ENCODE data around the gene TMEM175.

DNA sequence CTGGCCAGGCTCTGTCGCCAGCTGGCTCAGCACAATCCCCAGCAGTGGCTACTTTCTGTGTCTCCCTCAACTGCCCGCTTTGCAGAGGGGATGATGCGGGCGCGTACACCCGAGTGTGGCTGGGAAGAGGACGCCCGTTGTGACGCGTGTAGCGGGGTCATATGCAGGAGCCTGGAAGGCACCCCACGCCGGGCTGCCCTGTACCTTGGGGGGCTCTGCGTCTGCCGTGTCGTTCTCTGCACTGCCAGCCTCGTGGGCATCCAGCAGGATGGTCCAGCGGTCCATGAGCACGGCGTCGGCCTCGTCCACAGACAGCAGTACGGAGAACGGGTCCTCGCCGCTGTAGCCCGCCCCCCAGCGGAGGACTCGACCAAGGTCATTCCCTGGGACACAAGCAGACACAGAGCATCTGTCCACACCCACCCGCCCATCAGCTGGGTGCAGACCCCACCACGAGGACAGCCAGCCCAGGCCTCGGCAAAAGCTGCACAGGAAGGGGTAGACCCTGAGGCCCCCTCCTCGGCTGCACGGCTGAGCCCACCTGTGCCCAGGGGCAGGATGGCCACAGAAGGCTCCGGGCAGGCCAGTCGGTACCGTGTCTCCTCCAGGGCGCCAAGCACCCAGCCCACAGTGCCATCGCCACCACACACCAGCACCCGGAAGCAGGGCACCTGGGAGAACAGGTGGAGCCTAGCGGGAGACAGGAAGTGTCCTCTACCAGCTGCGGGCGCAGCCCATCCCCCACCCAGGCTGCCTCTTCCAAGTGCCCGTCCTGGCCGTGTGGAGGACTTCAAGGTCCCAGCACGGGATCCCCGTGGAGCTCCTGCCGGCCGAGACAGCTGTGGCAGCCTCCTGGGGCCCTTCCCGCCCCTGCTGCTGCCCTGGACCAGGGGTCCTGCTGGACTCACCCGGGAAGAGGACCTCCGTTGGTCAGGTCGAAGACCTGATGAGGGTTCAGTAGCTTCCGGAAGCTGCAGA is 30.3 kb downstream of the TMEM175 start:
- no peak for TF ChIP-seq TAF1 (IDR thresholded peaks at IDR 0.05; ENCODE audit: borderline replicate concordance, low read depth, low read length)
- no peak for TF ChIP-seq POLR2AphosphoS5 (IDR thresholded peaks at IDR 0.05; ENCODE audit: low read depth, low read length)
- no peak for TF ChIP-seq POLR2A (IDR thresholded peaks at IDR 0.05; ENCODE audit: low read depth, low read length)
